GM12873 (cell line): ENCODE measurements around the gene NFIA.

Experiments
- CTCF ChIP-seq: IDR thresholded peaks from 2 replicates; pipeline ENCODE4 v1.5.1; 2012; ENCODE audit warnings: low read depth, mild to moderate bottlenecking, moderate library complexity, low read length, control low read depth; ENCODE audit not compliant: insufficient read depth; ENCODE audit errors: missing control alignments

NFIA gene

DNA sequence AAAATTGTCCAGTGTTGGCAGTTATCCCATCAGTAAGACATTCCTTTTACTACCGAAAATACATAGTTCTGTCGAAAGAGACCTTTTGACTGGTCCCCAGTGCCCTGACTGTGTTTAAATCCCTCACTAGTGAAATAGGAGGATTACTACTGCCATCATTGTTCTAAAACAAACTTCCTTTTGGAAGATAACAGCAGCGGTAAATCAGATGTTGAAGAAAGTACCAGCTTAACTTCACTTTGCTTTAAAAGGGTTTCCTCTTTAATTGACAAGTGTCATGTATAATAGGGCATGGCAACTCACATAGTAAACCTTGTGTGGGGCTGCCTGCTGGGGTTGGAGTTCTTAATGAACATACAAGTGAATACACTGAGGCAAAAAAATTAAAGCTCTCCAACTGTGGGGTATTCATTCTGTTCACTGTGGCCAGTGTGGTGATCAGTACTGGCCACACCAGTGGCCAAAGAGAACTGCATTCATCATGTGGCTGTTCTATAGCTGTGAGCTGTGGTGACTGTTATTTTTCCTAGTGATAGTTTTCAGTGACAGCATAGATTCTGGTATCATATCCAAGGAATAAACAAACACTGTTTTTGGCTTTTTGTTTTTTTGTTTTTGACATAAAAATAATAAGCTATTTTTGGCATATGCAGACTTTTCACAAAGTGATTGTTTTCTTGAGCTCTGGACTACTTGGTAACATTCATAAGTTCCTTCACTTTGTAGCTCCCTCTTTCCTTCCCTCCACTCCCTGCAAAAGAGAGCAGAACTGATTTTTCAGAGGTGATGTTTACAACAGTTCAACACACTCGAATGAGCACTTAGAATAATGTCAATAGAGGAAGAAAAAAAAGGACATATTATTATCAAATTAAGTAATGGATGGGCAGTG is 74.5 kb downstream of the NFIA start:
- TF ChIP-seq CTCF, result no peak

DNA sequence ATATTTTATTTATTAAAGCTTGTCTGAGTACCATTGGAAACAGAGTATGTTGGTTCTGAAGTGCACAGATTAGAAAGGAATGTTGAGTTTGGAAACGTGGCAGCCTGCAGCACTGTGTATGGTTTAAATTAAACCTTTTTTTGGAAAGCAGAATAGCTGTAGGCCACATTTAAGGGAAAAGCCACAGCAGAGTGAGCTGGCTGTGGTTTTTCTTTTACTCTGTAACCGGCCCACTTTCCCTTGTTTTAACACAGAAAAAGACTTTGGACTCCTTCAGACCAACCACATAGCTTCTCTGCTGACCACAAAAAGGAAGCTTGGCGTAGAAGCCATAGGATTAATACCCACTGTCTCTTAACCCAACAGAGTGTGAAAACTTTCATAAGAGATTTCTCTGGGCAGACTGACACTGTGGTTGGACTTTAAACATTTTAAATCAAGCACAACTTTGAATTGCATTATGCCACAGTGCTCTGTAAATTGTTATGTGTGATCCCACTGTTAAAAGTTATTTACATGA is 75.2 kb downstream of the NFIA start:
- no peak for TF ChIP-seq CTCF

GRCh38 chr1:61158591-61158990 is 76.2 kb downstream of the NFIA start:
- no peak for TF ChIP-seq CTCF

DNA sequence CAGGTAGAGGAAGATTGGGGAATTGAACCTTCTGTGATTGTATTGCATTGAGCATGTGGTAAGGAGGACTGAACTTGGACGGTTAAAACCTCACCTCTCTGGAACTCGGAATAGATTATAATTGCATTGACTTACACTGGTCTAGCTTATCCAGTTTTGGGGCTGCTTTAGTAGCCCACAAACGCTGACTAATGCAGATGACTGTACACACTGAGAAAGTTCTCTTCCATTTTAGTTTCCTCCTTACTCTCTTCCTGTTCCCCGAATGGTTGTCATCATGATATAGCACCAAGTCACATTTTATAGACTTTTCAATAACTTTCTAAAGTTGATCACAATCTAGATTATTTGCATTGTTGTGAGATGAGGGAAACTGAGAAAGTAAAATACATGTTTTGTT is 78.2 kb downstream of the NFIA start:
- TF ChIP-seq CTCF, result no peak

GRCh38 chr1:61162520-61163258 is 80.3 kb downstream of the NFIA start:
- no peak for TF ChIP-seq CTCF

- TF ChIP-seq CTCF, result no peak
Measured at GRCh38 chr1:61163355-61163754, 81.0 kb downstream of the NFIA start.

DNA sequence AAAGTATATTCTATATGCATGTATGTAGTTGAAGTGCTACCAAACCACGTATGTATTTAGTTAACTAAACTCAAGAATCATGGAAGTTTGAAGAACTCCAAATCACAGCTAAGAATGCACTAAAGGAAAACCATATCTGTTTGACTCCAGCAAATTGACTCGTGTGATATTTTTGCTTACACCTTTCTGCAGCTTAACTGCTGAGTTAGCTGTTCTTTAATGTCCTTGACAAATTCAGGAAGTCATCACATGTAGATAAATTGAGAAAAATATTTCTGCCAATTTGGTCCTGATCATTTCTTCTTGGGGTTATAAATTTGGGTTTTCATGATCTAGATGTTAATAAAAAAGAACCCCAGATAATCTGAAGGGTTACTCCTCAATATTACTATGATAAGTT is 83.0 kb downstream of the NFIA start:
- no peak for TF ChIP-seq CTCF
